Left colon (tissue), 2 donors: ENCODE measurements around the gene SLC43A3. TPM values are rescaled to one million over a fixed set of nuclear protein-coding genes. Genes with fewer than 3 reads are reported as not detected.
"Not testable (repeated sequence)": the region's sequence is repeated elsewhere in the genome, so short reads cannot be mapped to it uniquely, and the experiment has no call there.

Experiments
- ATAC-seq: fragments of 200-7000 bp; cut with Tn5 transposase; one replicate; pipeline ENCODE4 v1.9.1; 2020; ENCODE audit warnings: mild to moderate bottlenecking, moderate library complexity
- DNase-seq, 2 donors: peaks; one replicate each; pipeline ENCODE4 v3.0.0-alpha.2; 2020
- intact Hi-C, 2 donors: fragments of 100-400 bp; cut with DNase I in 1 of 2; cut with micrococcal nuclease in 1 of 2; formaldehyde crosslinking; loops; one replicate each; pipeline versions ENCODE4 v1.11.2 to v1.14.0; 2022; cut with DNase I, micrococcal nuclease
- total RNA-seq, 2 donors: library from RNA; stranded (reverse); fragmentation: NEBNext Ultra II Directional; extraction: Animal tissue kit (Norgen Biotek cat#: 25700); gene quantifications; one replicate each; pipeline ENCODE4 v1.2.1, GENCODE V29; 2021
- donor health status: DM: no; HTN: no; CAD: no.
- donor health status: DM: yes; HTN: yes; CAD: no.

Gene SLC43A3
- total RNA-seq, 2 donors from 2014 or later = 6.9 to 9.6 TPM

DNA sequence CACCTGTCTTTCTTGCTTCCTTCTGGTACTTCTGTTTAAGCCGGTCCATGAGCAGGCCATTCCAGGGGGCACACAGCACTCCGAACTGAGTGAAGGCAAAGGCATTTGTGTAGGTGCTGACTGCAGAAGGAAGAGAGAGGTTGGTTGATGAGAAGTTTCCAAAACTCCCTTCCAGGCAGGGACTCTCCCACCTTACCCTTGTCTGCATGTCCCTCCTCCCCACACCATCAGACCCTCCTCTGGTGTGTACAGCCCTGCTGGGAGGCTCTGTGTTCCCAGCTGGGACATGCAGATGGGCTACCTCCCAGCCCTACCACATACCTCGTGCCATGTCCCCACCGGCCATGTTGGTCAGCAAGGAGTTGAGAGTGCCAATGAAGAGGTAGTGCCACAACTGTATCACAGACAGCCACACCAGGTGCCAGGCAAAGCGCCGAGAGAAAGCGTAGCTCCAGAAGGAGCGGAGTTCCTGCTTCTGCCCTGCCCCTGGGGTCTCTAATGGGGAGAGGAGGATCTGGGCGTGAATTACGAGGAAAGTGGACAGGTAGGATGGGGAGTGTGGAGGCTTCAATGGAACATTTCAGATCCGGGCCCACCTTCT, 12.2 kb downstream of the SLC43A3 start:
- ATAC-seq (no peak), DNase-seq (no peak)
- intact Hi-C loops = no loop called here

DNA sequence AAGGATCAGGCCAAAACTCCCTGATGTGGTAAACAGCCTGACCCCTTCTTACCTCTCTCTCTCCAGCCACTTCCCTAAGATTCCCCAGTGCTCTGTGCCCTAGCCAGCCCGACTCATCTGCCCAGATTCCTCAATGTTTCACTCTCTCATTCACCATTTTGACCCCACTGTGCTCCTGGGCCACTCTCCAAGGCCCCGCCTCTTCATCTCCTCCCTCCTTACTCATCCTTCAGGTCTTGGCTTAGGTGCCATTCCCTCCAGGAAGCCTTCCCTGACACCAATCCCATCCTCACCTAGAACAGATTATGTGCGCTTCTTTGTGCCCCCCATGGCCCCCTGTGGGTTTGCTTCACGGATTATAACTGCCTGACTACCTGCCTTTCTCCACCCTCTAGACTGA, 13.2 kb downstream of the SLC43A3 start:
- intact Hi-C loops = no loop called here
- DNase-seq (no peak), ATAC-seq (no peak)

DNA sequence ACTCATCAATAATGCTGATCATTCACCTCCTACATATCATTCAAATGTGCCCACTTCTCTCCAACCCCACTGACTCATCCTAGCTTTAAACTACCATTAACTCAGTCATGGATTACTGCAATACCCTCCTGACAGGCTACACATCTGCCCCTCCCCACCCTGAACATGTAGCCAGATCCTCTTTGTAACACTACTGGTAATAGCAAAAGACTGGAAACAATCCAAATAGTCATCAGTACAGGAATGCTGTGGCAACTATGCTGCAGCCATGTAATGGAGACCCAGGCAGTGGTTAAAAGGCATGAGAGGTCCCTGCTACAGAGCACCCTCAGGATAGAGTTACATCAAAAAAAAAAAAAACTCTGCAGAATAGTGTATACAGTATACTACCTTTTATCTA, 16.6 kb downstream of the SLC43A3 start:
- DNase-seq (no peak), ATAC-seq (no peak)
- intact Hi-C loops = no loop called here

DNA sequence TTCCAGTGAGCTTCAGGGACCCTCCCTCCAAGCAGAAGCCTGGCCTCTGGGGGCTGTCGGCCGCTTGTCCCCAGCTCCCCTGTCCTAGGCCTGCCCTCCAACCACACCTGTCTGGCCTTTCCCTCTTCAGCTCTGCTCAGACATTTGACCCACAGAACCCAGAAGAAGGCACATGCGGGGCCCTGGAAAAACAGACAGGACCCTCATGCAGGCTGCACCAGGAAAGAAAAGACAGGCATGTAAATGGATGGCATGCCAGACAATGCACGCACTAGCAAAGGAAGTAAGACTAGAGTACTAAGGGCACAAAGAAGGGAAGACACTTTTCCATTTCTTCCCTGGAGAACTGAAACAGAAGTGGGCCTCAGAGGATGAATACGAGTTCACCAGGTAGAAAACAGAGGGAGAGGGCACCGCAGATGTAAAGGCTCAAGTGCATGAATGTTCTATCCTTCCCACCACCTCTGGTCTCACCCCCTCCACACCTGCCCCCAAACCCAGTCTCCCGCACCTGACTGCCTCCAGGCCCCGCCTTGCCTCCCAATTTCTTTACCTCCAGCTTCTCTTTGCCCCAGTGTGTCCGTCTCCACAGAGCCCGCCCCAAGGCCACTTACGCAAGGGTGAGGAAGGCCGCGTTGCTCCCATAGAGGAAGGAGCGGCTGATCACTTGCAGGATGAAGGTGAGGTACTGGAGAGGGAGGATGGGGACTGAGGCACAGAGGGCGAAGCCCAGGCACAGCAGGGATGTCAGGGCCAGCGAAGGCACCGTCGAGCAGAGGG, 17.4 kb downstream of the SLC43A3 start:
- DNase-seq (no peak), ATAC-seq (no peak)
- intact Hi-C loops = no loop called here

DNA sequence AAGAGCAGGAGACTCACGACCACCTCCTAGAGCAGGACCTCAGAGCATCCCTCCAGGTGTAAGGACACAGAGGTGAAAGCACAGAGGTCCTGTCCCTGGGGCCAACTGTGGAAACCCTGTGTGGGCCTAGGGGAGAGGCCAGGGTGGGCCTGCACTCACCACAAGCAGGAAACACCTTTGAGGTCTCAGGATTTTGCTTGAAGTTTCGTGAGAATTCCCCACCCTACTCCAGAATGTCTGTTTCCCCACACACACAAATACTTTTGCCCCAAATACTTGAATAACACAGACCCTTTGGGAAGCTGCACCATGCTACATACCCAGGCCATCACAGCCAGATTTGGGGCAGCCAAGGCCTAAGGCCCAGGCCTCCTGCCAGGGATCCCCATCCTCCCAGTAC, 18.1 kb downstream of the SLC43A3 start:
- no peak for ATAC-seq
- intact Hi-C loops = no loop called here
- no peak for DNase-seq

- no peak for ATAC-seq
- intact Hi-C loops = no loop called here
- DNase-seq = no peak
Observed at GRCh38 chr11:57407941-57408475, 18.9 kb downstream of the SLC43A3 start.

- no peak for ATAC-seq
- intact Hi-C loops = no loop called here
- no peak for DNase-seq
Observed at GRCh38 chr11:57407010-57407920, 19.7 kb downstream of the SLC43A3 start.

GRCh38 chr11:57406337-57406904, 20.5 kb downstream of the SLC43A3 start:
- ATAC-seq (no peak), DNase-seq (no peak)
- intact Hi-C loops = no loop called here

DNA sequence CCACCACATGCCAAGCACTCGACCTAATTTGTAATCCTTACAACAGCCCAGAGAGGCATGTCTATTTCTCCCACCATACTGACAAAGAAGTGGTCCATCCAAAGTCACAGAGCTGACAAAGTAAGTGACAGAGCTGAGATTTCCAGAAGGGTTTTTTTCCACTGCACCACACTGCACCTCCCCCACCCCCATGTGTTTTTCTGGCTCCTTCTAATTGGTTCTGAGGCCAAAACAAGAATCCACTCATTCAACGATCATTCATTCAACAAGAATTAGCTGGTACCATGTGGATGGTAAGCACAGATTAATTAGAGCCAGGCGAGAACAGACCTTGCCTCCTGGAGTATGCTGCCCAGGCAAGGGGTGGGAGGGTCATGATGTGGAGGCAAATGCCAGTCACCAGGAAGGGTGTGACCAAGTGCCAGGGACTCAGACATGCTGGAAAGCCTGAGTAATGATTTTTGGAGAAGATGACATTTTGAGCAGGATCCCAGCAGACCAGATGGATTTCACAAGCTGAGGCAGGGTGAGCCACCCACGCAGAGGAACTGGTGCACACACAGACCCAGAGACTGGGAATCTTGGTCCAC, 21.6 kb downstream of the SLC43A3 start:
- no peak for DNase-seq
- ATAC-seq = no peak
- intact Hi-C loops = no loop called here

GRCh38 chr11:57403802-57404147, 23.1 kb downstream of the SLC43A3 start:
- DNase-seq (no peak), ATAC-seq (no peak)
- intact Hi-C loops = no loop called here

- ATAC-seq, DNase-seq, intact Hi-C loops: not testable (repeated sequence)
Observed at GRCh38 chr11:57403003-57403801, 23.7 kb downstream of the SLC43A3 start.

GRCh38 chr11:57402188-57403002, 24.5 kb downstream of the SLC43A3 start:
- intact Hi-C loops = no loop called here
- DNase-seq = no peak
- ATAC-seq = no peak

GRCh38 chr11:57399972-57400578, 26.8 kb downstream of the SLC43A3 start:
- intact Hi-C loops = no loop called here
- ATAC-seq (peak; percentile 84), DNase-seq (no peak)

DNA sequence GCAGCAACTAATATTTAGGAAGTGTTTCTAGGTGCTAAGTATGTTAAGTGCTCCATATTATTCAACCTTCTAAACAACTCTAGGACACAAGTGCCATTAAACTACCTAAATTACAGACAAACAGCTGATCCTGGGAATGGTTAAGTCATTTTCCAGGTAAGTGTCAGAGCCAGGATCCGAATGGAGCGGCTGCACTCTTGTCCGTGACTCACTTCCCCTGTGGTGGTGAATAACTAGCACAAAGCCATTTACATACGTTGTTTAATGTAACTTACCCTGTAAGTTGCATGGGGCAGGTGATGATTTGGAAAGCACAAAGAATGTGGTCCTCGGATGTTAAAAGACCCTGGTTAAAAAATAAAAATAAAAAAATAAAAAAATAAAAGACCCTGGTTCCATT, 27.7 kb downstream of the SLC43A3 start:
- intact Hi-C loops = no loop called here
- ATAC-seq (no peak), DNase-seq (no peak)

DNA sequence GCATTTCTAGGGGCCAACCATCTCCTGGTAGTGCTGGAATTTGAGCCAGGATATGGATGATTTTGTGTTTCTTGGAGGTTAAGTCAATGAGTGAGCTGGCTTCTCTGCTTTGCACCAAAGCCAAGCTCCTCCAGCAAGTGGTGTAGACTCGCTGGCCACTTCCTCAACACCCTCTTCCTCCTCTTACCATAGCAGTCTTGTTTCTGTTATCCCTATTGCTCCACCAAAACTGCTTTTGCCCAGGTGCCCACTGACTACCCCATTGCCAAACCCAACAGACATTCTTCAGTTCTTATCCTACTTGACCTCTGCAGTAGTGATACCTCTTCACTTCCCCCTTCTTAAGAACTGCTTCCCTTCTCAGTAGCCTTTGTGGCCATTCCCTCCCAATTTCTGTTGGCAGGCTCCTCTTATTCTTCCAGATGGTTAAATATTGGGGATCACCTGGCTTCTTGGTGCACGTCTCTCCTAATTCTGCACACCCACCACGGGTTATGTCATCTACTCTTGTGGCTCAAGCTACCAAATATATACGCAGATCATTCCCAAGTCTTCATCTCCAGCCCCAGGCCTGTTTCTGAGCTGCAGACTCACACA, 29.4 kb downstream of the SLC43A3 start:
- intact Hi-C loops = no loop called here
- no peak for ATAC-seq
- DNase-seq = no peak

DNA sequence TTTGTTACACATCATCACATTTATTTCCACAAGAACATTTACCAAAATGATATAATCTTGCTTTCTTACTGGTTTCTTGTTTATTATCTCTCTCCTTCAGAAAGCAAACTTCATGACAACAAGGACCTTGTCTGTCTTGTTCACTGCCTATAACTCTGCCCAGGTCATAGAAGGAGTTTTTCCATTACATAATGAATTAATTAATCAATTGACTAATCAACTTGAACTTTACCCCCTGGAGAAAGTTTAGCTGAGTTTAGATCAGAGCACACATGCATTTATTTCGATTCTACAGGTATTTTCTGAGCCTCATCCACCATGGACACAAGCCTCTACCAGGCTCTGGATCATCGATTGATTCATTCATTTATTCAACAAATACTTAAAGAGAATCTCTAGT, 30.2 kb downstream of the SLC43A3 start:
- no peak for DNase-seq
- no peak for ATAC-seq
- intact Hi-C loops = no loop called here
